A204.1 (cell line): ENCODE measurements around the gene ZNF555.

ENCODE experiments used
- FAIRE-seq: peaks from 2 replicates; lab custom pipeline; 2012; peaks lifted over from hg19 to GRCh38; lab: Jason Lieb, UNC

The ZNF555 gene

GRCh38 chr19:2827022-2827421 lies 14.3 kb upstream of the ZNF555 start:
- no peak for FAIRE-seq

DNA sequence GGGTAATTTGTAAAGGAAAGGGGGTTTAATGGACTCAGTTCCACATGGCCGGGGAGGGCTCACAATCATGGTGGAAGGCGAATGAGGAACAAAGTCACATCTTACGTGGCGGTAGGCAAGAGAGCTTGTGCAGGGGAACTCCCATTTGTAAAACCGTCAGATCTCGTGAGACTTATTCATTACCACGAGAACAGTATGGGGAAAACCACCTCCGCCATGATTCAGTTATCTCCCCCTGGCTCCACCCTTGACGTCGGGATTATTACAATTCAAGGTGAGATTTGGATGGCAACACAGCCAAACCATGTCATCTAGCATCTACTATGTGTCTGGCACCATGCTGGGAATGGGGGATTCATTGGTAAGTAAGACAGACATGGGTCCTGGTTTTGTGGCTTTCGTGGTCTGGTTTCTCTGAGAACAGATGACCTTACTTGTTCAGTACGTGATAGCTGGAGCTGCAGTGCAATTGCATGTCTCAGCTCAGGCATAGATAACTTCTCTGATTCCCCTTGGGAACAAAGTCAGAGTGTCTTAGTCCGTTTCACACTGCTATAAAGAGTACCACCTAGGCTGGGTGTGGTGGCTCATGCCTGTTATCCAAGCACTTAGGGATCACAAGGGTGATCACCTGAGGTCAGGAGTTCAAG lies 13.3 kb upstream of the ZNF555 start:
- FAIRE-seq: no peak

GRCh38 chr19:2834294-2834871 lies 6.9 kb upstream of the ZNF555 start:
- no peak for FAIRE-seq

- no peak for FAIRE-seq
These were observed 3.8 kb upstream of the ZNF555 start for GRCh38 chr19:2837430-2837829.

- no peak for FAIRE-seq
These were observed 740 bp downstream of the ZNF555 start for GRCh38 chr19:2841855-2842574.

- no peak for FAIRE-seq
These were observed 3.8 kb downstream of the ZNF555 start for GRCh38 chr19:2845107-2845506.

- no peak for FAIRE-seq
These were observed 5.1 kb downstream of the ZNF555 start for GRCh38 chr19:2846180-2846894.

GRCh38 chr19:2847507-2847906 lies 6.2 kb downstream of the ZNF555 start:
- FAIRE-seq: no peak

DNA sequence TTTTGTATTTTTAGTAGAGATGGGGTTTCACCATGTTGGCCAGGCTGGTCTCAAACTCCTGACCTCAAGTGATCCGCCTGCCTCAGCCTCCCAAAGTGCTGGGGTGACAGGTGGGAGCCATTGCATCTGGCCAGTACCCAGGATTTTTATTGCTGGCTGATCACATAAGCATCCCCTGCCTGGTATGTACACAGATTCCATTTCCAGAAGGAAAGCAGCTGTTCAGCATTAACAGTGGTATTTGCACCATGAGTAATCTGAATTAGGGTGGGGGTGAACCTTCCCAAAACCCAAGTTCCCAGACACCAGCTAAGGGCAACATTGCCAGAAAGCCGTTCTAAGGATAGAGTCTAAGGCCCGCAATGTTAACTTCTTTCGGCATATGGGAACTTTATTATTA lies 7.3 kb downstream of the ZNF555 start:
- no peak for FAIRE-seq

DNA sequence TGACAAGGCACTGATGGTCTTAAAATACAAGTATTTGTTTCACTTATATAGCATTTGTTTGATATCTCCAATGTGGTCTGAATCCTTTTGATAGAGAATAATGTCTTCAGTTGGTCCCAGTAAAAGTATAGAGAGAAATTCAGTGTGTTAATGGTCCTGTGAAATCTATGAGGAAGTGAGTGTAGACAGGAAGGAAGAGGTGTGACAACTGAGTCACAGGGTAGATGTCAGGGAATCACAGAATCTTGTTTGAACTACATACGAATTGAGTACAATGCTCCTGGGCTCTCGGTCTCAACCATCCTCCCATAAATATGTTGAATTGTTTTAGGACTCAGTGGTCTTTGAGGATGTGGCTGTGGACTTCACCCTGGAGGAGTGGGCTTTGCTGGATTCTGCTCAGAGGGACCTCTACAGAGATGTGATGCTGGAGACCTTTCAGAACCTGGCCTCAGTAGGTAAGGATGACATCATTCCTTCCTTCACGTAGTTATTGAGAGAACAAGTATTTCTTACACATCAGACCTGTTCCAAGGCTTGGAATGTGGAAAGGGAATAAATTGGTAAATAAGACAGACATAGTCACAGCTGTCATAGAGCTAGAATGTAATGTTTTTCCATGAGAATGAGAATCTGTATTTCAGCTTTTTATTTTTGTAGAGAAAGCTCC lies 9.1 kb downstream of the ZNF555 start:
- FAIRE-seq: no peak

- FAIRE-seq: no peak
These were observed 11.3 kb downstream of the ZNF555 start for GRCh38 chr19:2852598-2852997.

DNA sequence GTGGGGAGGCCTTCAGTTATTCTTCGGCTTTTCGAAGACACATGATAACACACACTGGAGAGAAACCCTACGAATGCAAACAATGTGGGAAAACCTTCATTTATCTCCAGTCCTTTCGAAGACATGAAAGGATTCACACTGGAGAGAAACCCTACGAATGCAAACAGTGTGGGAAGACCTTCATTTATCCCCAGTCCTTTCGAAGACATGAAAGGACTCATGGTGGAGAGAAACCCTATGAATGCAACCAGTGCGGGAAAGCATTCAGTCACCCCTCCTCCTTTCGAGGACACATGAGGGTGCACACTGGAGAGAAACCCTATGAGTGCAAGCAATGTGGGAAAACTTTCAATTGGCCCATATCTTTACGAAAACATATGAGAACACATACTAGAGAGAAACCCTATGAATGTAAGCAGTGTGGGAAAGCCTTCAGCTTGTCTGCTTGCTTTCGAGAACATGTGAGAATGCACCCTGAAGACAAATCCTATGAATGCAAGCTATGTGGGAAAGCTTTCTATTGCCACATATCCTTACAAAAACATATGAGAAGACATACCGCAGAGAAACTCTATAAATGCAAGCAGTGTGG lies 11.8 kb downstream of the ZNF555 start:
- no peak for FAIRE-seq

DNA sequence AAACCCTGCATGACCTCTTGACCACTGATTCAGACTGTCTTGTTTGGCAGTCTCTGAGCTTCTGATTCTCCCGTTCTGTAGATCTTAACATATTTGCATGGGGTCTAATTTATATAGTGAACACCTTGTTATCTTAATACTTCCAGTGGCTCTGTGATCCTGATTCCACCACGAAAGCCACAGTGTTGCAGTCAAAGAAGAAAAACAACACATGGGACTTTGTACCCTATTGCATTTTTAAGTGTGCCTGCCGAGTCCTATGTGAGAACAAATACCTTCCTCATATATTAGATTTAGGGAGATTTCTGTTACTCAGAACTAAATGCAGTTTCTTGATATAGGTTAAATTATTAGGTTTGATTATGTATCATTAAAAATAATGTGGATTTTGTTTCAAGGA lies 13.6 kb downstream of the ZNF555 start:
- no peak for FAIRE-seq

- no peak for FAIRE-seq
These were observed 15.3 kb downstream of the ZNF555 start for GRCh38 chr19:2856457-2857050.

GRCh38 chr19:2858864-2859263 lies 17.6 kb downstream of the ZNF555 start:
- FAIRE-seq: no peak

DNA sequence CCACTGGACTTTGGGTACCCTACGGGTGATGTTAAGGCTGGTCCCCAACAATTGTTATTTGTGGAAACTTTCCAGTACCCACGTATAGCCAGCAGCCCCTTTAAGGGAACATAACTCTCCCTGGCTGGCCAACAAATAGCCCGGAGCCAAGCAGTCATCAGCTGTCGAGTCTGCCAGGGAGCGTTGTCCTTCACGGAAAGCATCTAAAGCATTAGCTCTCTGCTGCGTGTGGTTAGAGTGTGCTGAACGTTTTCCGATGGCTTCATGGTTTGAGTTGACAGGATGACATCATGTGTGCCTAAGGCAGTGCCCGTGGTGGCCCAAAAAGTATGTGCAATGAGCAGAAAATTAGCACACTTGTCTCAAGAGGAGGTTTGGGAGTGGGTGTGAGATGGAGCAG lies 22.5 kb downstream of the ZNF555 start:
- no peak for FAIRE-seq

DNA sequence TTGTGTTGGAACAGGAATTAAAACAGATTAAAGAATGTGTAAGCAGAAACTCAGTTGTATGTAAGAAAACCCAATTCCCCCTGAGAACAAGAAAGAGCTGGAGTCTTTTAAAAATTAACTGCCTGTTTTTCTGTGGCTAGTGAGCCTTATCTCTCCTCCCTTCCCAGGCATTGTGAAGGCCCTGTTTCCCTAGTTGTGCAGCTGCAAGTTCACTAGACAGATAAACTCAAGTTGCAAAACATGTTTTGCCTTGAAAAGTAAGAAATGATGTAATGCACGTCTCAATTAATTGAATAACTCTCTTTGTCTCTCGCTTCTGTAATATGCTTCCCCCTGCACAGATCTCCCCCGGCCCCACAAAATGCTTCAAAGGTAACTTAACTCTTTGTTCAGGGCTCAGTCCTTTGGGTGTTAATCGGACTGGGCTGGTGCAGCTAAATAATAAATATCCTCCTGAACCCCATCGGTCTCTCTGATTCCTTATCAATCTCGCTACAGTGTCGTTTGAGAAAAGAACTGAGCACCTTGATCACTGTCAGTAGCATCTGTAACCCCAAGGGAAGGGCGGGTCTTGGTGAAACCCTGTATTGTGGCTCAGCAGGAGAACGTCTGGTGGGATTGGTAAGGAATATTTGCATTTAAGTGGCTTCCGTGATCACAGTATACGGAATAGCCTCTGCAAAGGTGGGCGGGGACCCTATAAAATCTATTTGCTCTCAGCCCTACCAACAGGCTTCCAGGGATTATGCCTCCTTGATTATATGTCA lies 24.2 kb downstream of the ZNF555 start:
- FAIRE-seq: no peak

DNA sequence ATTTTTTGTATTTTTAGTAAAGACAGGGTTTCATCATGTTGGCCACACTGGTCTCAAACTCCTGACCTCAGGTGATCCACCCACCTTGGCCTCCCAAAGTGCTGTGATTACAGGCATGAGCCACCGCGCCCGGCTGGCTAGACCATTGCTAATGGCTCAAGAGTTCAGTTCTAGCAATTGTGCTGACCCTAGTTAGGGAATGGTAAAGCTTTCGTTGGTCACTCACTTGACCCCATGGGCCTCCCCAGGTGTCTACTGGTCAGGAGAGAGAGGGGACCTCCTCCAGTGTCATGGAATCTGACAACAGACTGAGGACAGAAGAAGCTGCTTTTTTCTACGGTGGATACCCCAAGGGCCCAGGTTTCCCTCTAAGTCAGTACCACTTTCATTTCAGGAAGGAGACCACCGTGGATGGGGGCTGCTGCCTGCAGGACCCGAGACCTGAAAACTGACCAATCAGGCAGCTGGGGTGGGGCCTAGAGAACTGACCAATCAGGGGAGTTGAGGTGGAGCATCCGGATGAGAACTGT lies 25.3 kb downstream of the ZNF555 start:
- no peak for FAIRE-seq

DNA sequence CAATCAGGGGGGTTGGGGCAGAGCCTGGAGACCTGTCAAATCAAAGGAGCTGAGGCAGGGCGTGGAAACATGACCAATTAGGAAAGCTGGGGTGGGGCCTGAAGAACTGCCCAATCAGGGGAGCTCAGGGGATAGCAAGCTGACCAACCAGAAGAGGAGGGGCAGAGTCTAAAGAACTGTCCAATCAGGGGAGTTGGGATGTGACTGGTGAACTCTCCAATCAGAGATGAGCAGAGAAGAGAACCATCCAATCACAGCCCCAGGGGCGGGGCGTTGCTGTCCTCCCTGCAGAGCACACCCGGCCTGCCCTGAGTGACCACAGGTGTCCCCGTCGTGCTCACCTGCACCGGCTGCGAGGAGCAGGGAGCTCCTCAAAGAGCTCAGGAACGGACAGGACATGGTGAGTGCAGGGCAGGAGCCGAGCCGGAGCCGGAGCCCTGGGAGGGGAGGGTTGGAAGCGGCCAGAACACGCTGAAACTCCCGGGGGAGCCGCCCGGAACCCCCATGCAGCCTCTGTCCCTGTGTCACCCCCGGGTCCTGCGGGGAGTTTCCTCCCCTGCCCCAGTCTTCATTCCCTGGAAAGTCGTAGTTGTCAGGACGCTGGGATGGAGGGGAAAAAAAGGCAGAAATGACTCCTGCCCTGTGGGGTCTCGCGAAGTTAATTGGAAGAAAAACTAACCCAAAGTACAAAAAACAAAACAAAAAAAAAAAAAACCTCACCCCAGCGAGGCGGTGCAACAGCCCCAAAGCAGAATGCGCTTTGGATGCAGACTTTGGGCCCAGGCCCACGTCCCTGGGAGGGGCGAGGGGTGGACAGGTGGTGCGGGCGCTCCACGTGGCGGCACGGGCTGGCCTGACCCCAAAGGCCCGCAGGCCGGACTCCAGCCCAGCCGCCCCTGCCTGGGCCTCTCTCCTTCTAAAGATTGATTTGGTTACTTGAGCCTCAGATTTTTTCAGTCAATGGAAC lies 26.0 kb downstream of the ZNF555 start, which contains the start of gene ZNF556:
Gene ZNF556, plus strand, starts transcription at position 311 of the 967 bp plus-strand sequence. Its CDS starts 87 bp downstream, at position 398.
- FAIRE-seq: no peak
